ENCODE data around the gene SPATC1L.
"Not testable (repeated sequence)": the region's sequence is repeated elsewhere in the genome, so short reads cannot be mapped to it uniquely, and the experiment has no call there.

Gene SPATC1L

GRCh38 chr21:46183337-46183909, 836 bp downstream of the SPATC1L start:
- DNase-seq = not testable (repeated sequence)

- DNase-seq = no peak
Observed at GRCh38 chr21:46182548-46183336, 1.5 kb downstream of the SPATC1L start.

GRCh38 chr21:46181953-46182547, 2.2 kb downstream of the SPATC1L start:
- no peak for DNase-seq

- DNase-seq = no peak
Observed at GRCh38 chr21:46181436-46181835, 2.8 kb downstream of the SPATC1L start.

- no peak for DNase-seq
Observed at GRCh38 chr21:46180778-46181391, 3.4 kb downstream of the SPATC1L start.

- no peak for DNase-seq
Observed at GRCh38 chr21:46180079-46180722, 4.1 kb downstream of the SPATC1L start.

- no peak for DNase-seq
Observed at GRCh38 chr21:46179708-46180078, 4.6 kb downstream of the SPATC1L start.

GRCh38 chr21:46178961-46179360, 5.3 kb downstream of the SPATC1L start:
- DNase-seq = no peak

GRCh38 chr21:46176443-46177129, 7.7 kb downstream of the SPATC1L start:
- not testable (repeated sequence) for DNase-seq

- DNase-seq = no peak
Observed at GRCh38 chr21:46173573-46173972, 10.7 kb downstream of the SPATC1L start.

- no peak for DNase-seq
Observed at GRCh38 chr21:46172863-46173528, 11.3 kb downstream of the SPATC1L start.

- no peak for DNase-seq
Observed at GRCh38 chr21:46171996-46172862, 12.0 kb downstream of the SPATC1L start.

- DNase-seq = no peak
Observed at GRCh38 chr21:46171585-46171984, 12.7 kb downstream of the SPATC1L start.

GRCh38 chr21:46170436-46171193, 13.6 kb downstream of the SPATC1L start:
- DNase-seq = not testable (repeated sequence)

- no peak for DNase-seq
Observed at GRCh38 chr21:46168659-46169386, 15.4 kb downstream of the SPATC1L start.

- no peak for DNase-seq
Observed at GRCh38 chr21:46168238-46168637, 16.0 kb downstream of the SPATC1L start.

- DNase-seq = no peak
Observed at GRCh38 chr21:46165098-46165497, 19.2 kb downstream of the SPATC1L start.

GRCh38 chr21:46163380-46163779, 20.9 kb downstream of the SPATC1L start:
- no peak for DNase-seq
